ENCODE results near the gene TRIM25.

The TRIM25 gene

GRCh38 chr17:56933868-56934267 is 20.0 kb upstream of the TRIM25 start:
- peaks cover 6% of the 10 kb centered on the region for H3K4me1 Mint-ChIP-seq (ENCODE audit: low read depth)
- no peaks in the 10 kb centered on the region for H3K27me3 Mint-ChIP-seq
- no peaks in the 10 kb centered on the region for H3K9me3 Mint-ChIP-seq (ENCODE audit: low read depth)
- peaks cover 27% of the 10 kb centered on the region for H3K36me3 Mint-ChIP-seq
- H3K27ac Mint-ChIP-seq: no peak overlapping the region
- H3K4me3 Mint-ChIP-seq: no peak overlapping the region

GRCh38 chr17:56933151-56933745 is 19.4 kb upstream of the TRIM25 start:
- Mint-ChIP-seq H3K4me1 (ENCODE audit: low read depth) (peaks cover 6% of the 10 kb centered on the region), H3K9me3 (ENCODE audit: low read depth) (no peaks in the 10 kb centered on the region), H3K27ac (no peak overlapping the region), H3K36me3 (peaks cover 26% of the 10 kb centered on the region), H3K27me3 (no peaks in the 10 kb centered on the region), H3K4me3 (no peak overlapping the region)

- Mint-ChIP-seq H3K27me3 (no peaks in the 10 kb centered on the region), H3K4me1 (ENCODE audit: low read depth) (no peaks in the 10 kb centered on the region), H3K36me3 (peaks cover 17% of the 10 kb centered on the region), H3K9me3 (ENCODE audit: low read depth) (no peaks in the 10 kb centered on the region), H3K27ac (no peak overlapping the region), H3K4me3 (no peak overlapping the region)
Observed at GRCh38 chr17:56930739-56931337, 17.0 kb upstream of the TRIM25 start.

GRCh38 chr17:56929362-56929969 is 15.6 kb upstream of the TRIM25 start:
- Mint-ChIP-seq H3K9me3 (ENCODE audit: low read depth) (no peaks in the 10 kb centered on the region), H3K36me3 (peaks cover 16% of the 10 kb centered on the region), H3K4me1 (ENCODE audit: low read depth) (no peaks in the 10 kb centered on the region), H3K27me3 (no peaks in the 10 kb centered on the region), H3K4me3 (no peak overlapping the region), H3K27ac (no peak overlapping the region)

GRCh38 chr17:56928586-56928985 is 14.7 kb upstream of the TRIM25 start:
- Mint-ChIP-seq H3K27me3 (no peaks in the 10 kb centered on the region), H3K9me3 (ENCODE audit: low read depth) (no peaks in the 10 kb centered on the region), H3K4me1 (ENCODE audit: low read depth) (no peaks in the 10 kb centered on the region), H3K4me3 (no peak overlapping the region), H3K36me3 (peaks cover 15% of the 10 kb centered on the region), H3K27ac (no peak overlapping the region)

- H3K36me3 Mint-ChIP-seq: peaks cover 12% of the 10 kb centered on the region
- H3K27ac Mint-ChIP-seq: no peak overlapping the region
- H3K4me1 Mint-ChIP-seq (ENCODE audit: low read depth): no peaks in the 10 kb centered on the region
- H3K9me3 Mint-ChIP-seq (ENCODE audit: low read depth): no peaks in the 10 kb centered on the region
- H3K27me3 Mint-ChIP-seq: no peaks in the 10 kb centered on the region
- H3K4me3 Mint-ChIP-seq: no peak overlapping the region
Observed at GRCh38 chr17:56926704-56927103, 12.9 kb upstream of the TRIM25 start.

GRCh38 chr17:56926270-56926669 is 12.4 kb upstream of the TRIM25 start:
- no peaks in the 10 kb centered on the region for H3K9me3 Mint-ChIP-seq (ENCODE audit: low read depth)
- no peaks in the 10 kb centered on the region for H3K27me3 Mint-ChIP-seq
- H3K36me3 Mint-ChIP-seq: peaks cover 10% of the 10 kb centered on the region
- H3K4me3 Mint-ChIP-seq: no peak overlapping the region
- no peaks in the 10 kb centered on the region for H3K4me1 Mint-ChIP-seq (ENCODE audit: low read depth)
- no peak overlapping the region for H3K27ac Mint-ChIP-seq

GRCh38 chr17:56925088-56925487 is 11.2 kb upstream of the TRIM25 start:
- Mint-ChIP-seq H3K27ac (no peak overlapping the region), H3K4me3 (no peak overlapping the region), H3K36me3 (peaks cover 5% of the 10 kb centered on the region), H3K4me1 (ENCODE audit: low read depth) (no peaks in the 10 kb centered on the region), H3K27me3 (no peaks in the 10 kb centered on the region), H3K9me3 (ENCODE audit: low read depth) (no peaks in the 10 kb centered on the region)

GRCh38 chr17:56919717-56920116 is 5.9 kb upstream of the TRIM25 start:
- Mint-ChIP-seq H3K4me3 (no peak overlapping the region), H3K9me3 (ENCODE audit: low read depth) (peaks cover 9% of the 10 kb centered on the region), H3K4me1 (ENCODE audit: low read depth) (peaks cover 34% of the 10 kb centered on the region), H3K27ac (peak overlapping the region; percentile 25), H3K36me3 (no peaks in the 10 kb centered on the region), H3K27me3 (no peaks in the 10 kb centered on the region)

- no peaks in the 10 kb centered on the region for H3K27me3 Mint-ChIP-seq
- no peak overlapping the region for H3K4me3 Mint-ChIP-seq
- H3K36me3 Mint-ChIP-seq: no peaks in the 10 kb centered on the region
- no peak overlapping the region for H3K27ac Mint-ChIP-seq
- H3K9me3 Mint-ChIP-seq (ENCODE audit: low read depth): peaks cover 9% of the 10 kb centered on the region
- H3K4me1 Mint-ChIP-seq (ENCODE audit: low read depth): peaks cover 39% of the 10 kb centered on the region
Observed at GRCh38 chr17:56918916-56919315, 5.1 kb upstream of the TRIM25 start.

GRCh38 chr17:56917559-56918296 is 3.9 kb upstream of the TRIM25 start:
- H3K4me3 Mint-ChIP-seq: no peak overlapping the region
- no peaks in the 10 kb centered on the region for H3K36me3 Mint-ChIP-seq
- H3K9me3 Mint-ChIP-seq (ENCODE audit: low read depth): peaks cover 9% of the 10 kb centered on the region
- no peaks in the 10 kb centered on the region for H3K27me3 Mint-ChIP-seq
- H3K4me1 Mint-ChIP-seq (ENCODE audit: low read depth): peaks cover 39% of the 10 kb centered on the region
- H3K27ac Mint-ChIP-seq: no peak overlapping the region

GRCh38 chr17:56914581-56915273 is 878 bp upstream of the TRIM25 start:
- Mint-ChIP-seq H3K4me1 (ENCODE audit: low read depth) (peaks cover 62% of the 10 kb centered on the region), H3K27me3 (no peaks in the 10 kb centered on the region), H3K36me3 (no peaks in the 10 kb centered on the region), H3K4me3 (peak overlapping the region; percentile 96), H3K27ac (peak overlapping the region; percentile 94), H3K9me3 (ENCODE audit: low read depth) (peaks cover 9% of the 10 kb centered on the region)

- Mint-ChIP-seq H3K4me3 (peak overlapping the region; percentile 96), H3K9me3 (ENCODE audit: low read depth) (peaks cover 9% of the 10 kb centered on the region), H3K4me1 (ENCODE audit: low read depth) (peaks cover 63% of the 10 kb centered on the region), H3K27ac (peak overlapping the region; percentile 91), H3K27me3 (no peaks in the 10 kb centered on the region), H3K36me3 (peaks cover 2% of the 10 kb centered on the region)
Observed at GRCh38 chr17:56913353-56913866, 439 bp downstream of the TRIM25 start.

GRCh38 chr17:56913000-56913311 is 893 bp downstream of the TRIM25 start:
- Mint-ChIP-seq H3K9me3 (ENCODE audit: low read depth) (peaks cover 8% of the 10 kb centered on the region), H3K4me1 (ENCODE audit: low read depth) (peaks cover 66% of the 10 kb centered on the region), H3K36me3 (peaks cover 2% of the 10 kb centered on the region), H3K27me3 (no peaks in the 10 kb centered on the region), H3K27ac (peak overlapping the region; percentile 88), H3K4me3 (peak overlapping the region; percentile 96)
